ENCODE data around the gene UGT1A3.

The UGT1A3 gene

GRCh38 chr2:233691443-233692433 lies 37.1 kb upstream of the UGT1A3 start:
- no peaks in the 10 kb centered on the region for H4K20me1 ChIP-seq (ENCODE audit: insufficient read depth, low read length)
- no peaks in the 10 kb centered on the region for H3K36me3 ChIP-seq (ENCODE audit: insufficient read depth, low read length)
- H3K27ac ChIP-seq (ENCODE audit: low read length) = no peak overlapping the region
- H3K27me3 ChIP-seq (ENCODE audit: insufficient read depth, low read length, poor library complexity) = peaks cover 19% of the 10 kb centered on the region
- no peak for DNase-seq
- H3K79me2 ChIP-seq (ENCODE audit: insufficient read depth, low read length) = no peaks in the 10 kb centered on the region
- no peaks in the 10 kb centered on the region for H3K9me3 ChIP-seq (ENCODE audit: insufficient read depth, low read length, severe bottlenecking)
- H3K4me1 ChIP-seq (ENCODE audit: insufficient read depth, low read length) = no peaks in the 10 kb centered on the region
- H3K4me2 ChIP-seq (ENCODE audit: insufficient read depth, low read length) = no peak overlapping the region
- TF ChIP-seq EZH2 (IDR thresholded peaks at IDR 0.05; ENCODE audit: borderline replicate concordance, low read depth, low read length, severe bottlenecking) = no peak
- H3K9ac ChIP-seq (ENCODE audit: low read depth, low read length) = no peak overlapping the region
- no peak overlapping the region for H2AFZ ChIP-seq (ENCODE audit: low read depth, low read length)
- no peak for ATAC-seq (ENCODE audit: insufficient read depth, low read depth)
- no peak overlapping the region for H3K4me3 ChIP-seq (ENCODE audit: low read depth in 1 of 2, low read length in 2 of 2)

- H3K4me1 ChIP-seq (ENCODE audit: insufficient read depth, low read length) = no peaks in the 10 kb centered on the region
- no peak within 1 kb of the TSS for H2AFZ ChIP-seq (ENCODE audit: low read depth, low read length)
- ATAC-seq (ENCODE audit: insufficient read depth, low read depth) = no peak
- H3K9ac ChIP-seq (ENCODE audit: low read depth, low read length) = no peak within 1 kb of the TSS
- no peak within 1 kb of the TSS for H3K4me2 ChIP-seq (ENCODE audit: insufficient read depth, low read length)
- H4K20me1 ChIP-seq (ENCODE audit: insufficient read depth, low read length) = no peaks in the 10 kb centered on the region
- H3K79me2 ChIP-seq (ENCODE audit: insufficient read depth, low read length) = no peaks in the 10 kb centered on the region
- H3K4me3 ChIP-seq (ENCODE audit: low read depth in 1 of 2, low read length in 2 of 2) = no peak within 1 kb of the TSS
- no peak for DNase-seq
- no peak within 1 kb of the TSS for H3K27ac ChIP-seq (ENCODE audit: low read length)
- peaks cover 19% of the 10 kb centered on the region for H3K27me3 ChIP-seq (ENCODE audit: insufficient read depth, low read length, poor library complexity)
- TF ChIP-seq CTCF (IDR thresholded peaks at IDR 0.05; ENCODE audit: borderline replicate concordance, extremely low read depth, low read length, poor library complexity, severe bottlenecking) (no peak), EZH2 (IDR thresholded peaks at IDR 0.05; ENCODE audit: borderline replicate concordance, low read depth, low read length, severe bottlenecking) (no peak)
- no peaks in the 10 kb centered on the region for H3K36me3 ChIP-seq (ENCODE audit: insufficient read depth, low read length)
- H3K9me3 ChIP-seq (ENCODE audit: insufficient read depth, low read length, severe bottlenecking) = no peaks in the 10 kb centered on the region
These were observed 36.2 kb upstream of the UGT1A3 start, which contains the start of gene UGT1A6 for GRCh38 chr2:233692648-233693047. UGT1A6 (plus strand) TSS chr2:233692890; CDS start chr2:233693005, 115 bp downstream.

GRCh38 chr2:233693963-233694362 lies 34.9 kb upstream of the UGT1A3 start:
- ATAC-seq (ENCODE audit: insufficient read depth, low read depth) = no peak
- no peak overlapping the region for H3K4me2 ChIP-seq (ENCODE audit: insufficient read depth, low read length)
- H3K27ac ChIP-seq (ENCODE audit: low read length) = no peak overlapping the region
- DNase-seq = no peak
- H3K4me1 ChIP-seq (ENCODE audit: insufficient read depth, low read length) = no peaks in the 10 kb centered on the region
- TF ChIP-seq EZH2 (IDR thresholded peaks at IDR 0.05; ENCODE audit: borderline replicate concordance, low read depth, low read length, severe bottlenecking) = no peak
- TF ChIP-seq CTCF (IDR thresholded peaks at IDR 0.05; ENCODE audit: borderline replicate concordance, extremely low read depth, low read length, poor library complexity, severe bottlenecking) = no peak
- H3K27me3 ChIP-seq (ENCODE audit: insufficient read depth, low read length, poor library complexity) = peaks cover 26% of the 10 kb centered on the region
- no peaks in the 10 kb centered on the region for H3K36me3 ChIP-seq (ENCODE audit: insufficient read depth, low read length)
- no peak overlapping the region for H2AFZ ChIP-seq (ENCODE audit: low read depth, low read length)
- no peak overlapping the region for H3K4me3 ChIP-seq (ENCODE audit: low read depth in 1 of 2, low read length in 2 of 2)
- H3K9me3 ChIP-seq (ENCODE audit: insufficient read depth, low read length, severe bottlenecking) = no peaks in the 10 kb centered on the region
- H4K20me1 ChIP-seq (ENCODE audit: insufficient read depth, low read length) = no peaks in the 10 kb centered on the region
- H3K79me2 ChIP-seq (ENCODE audit: insufficient read depth, low read length) = no peaks in the 10 kb centered on the region
- no peak overlapping the region for H3K9ac ChIP-seq (ENCODE audit: low read depth, low read length)

GRCh38 chr2:233698740-233699139 lies 30.1 kb upstream of the UGT1A3 start:
- Histone ChIP-seq H3K4me3 (ENCODE audit: low read depth in 1 of 2, low read length in 2 of 2) (no peak overlapping the region), H3K9ac (ENCODE audit: low read depth, low read length) (no peak overlapping the region), H3K27ac (ENCODE audit: low read length) (no peak overlapping the region), H3K27me3 (ENCODE audit: insufficient read depth, low read length, poor library complexity) (peaks cover 15% of the 10 kb centered on the region), H3K4me2 (ENCODE audit: insufficient read depth, low read length) (no peak overlapping the region), H3K36me3 (ENCODE audit: insufficient read depth, low read length) (no peaks in the 10 kb centered on the region), H2AFZ (ENCODE audit: low read depth, low read length) (no peak overlapping the region), H3K9me3 (ENCODE audit: insufficient read depth, low read length, severe bottlenecking) (no peaks in the 10 kb centered on the region), H4K20me1 (ENCODE audit: insufficient read depth, low read length) (no peaks in the 10 kb centered on the region), H3K4me1 (ENCODE audit: insufficient read depth, low read length) (no peaks in the 10 kb centered on the region), H3K79me2 (ENCODE audit: insufficient read depth, low read length) (no peaks in the 10 kb centered on the region)
- DNase-seq (no peak), ATAC-seq (ENCODE audit: insufficient read depth, low read depth) (no peak)
- TF ChIP-seq CTCF (IDR thresholded peaks at IDR 0.05; ENCODE audit: borderline replicate concordance, extremely low read depth, low read length, poor library complexity, severe bottlenecking) (no peak), EZH2 (IDR thresholded peaks at IDR 0.05; ENCODE audit: borderline replicate concordance, low read depth, low read length, severe bottlenecking) (no peak)

Measured in DND-41 (cell line).